Nephron progenitor cell (in vitro differentiated cells): Measurements from ENCODE around the gene CD151.
A peak's percentile ranks its signal among the peaks of the same experiment; 100 is the strongest.

ENCODE experiments used
- DNase-seq: peaks from one replicate; pipeline ENCODE4 v3.0.0; 2021
- H3K27ac Mint-ChIP-seq: 2 replicates; pipeline ENCODE4 v1.8.0; 2021; ENCODE audit warnings: mild to moderate bottlenecking, moderate library complexity, mixed read lengths
- H3K27me3 Mint-ChIP-seq: 2 replicates; pipeline ENCODE4 v1.8.0; 2021; ENCODE audit warnings: mild to moderate bottlenecking, low read depth, mixed read lengths; ENCODE audit not compliant: poor library complexity
- H3K36me3 Mint-ChIP-seq: 2 replicates; pipeline ENCODE4 v1.8.0; 2021; ENCODE audit warnings: low read depth, mixed read lengths
- H3K4me1 Mint-ChIP-seq: 2 replicates; pipeline ENCODE4 v1.8.0; 2021; ENCODE audit warnings: mixed read lengths
- H3K4me3 Mint-ChIP-seq: 2 replicates; pipeline ENCODE4 v1.8.0; 2021; ENCODE audit warnings: mild to moderate bottlenecking, moderate library complexity, mixed read lengths
- H3K9me3 Mint-ChIP-seq: 2 replicates; pipeline ENCODE4 v1.8.0; 2021; ENCODE audit warnings: mild to moderate bottlenecking, moderate library complexity, mixed read lengths
- CTCF ChIP-seq: fragments of 200-600 bp; sonication (generic); IDR thresholded peaks from 2 replicates; pipeline ENCODE4 v1.5.0; 2021; ENCODE audit warnings: antibody characterized with exemption

CD151 gene

GRCh38 chr11:804599-804964 lies 28.2 kb upstream of the CD151 start:
- Mint-ChIP-seq H3K4me3 (peak overlapping the region; percentile 78), H3K36me3 (no peaks in the 10 kb centered on the region), H3K9me3 (no peaks in the 10 kb centered on the region), H3K27me3 (no peaks in the 10 kb centered on the region), H3K27ac (no peak overlapping the region), H3K4me1 (peaks cover 19% of the 10 kb centered on the region)
- no peak for TF ChIP-seq CTCF
- no peak for DNase-seq

GRCh38 chr11:808427-809286 lies 24.1 kb upstream of the CD151 start:
- Mint-ChIP-seq H3K4me1 (peaks cover 36% of the 10 kb centered on the region), H3K4me3 (peak overlapping the region; percentile 96), H3K9me3 (no peaks in the 10 kb centered on the region), H3K36me3 (peaks cover 24% of the 10 kb centered on the region), H3K27me3 (no peaks in the 10 kb centered on the region), H3K27ac (peak overlapping the region; percentile 100)
- TF ChIP-seq CTCF: no peak
- no peak for DNase-seq

GRCh38 chr11:809287-810039 lies 23.3 kb upstream of the CD151 start, which contains the start of gene RPLP2:
Gene RPLP2 (plus strand): TSS chr11:809967. CDS start chr11:810235, 268 bp downstream.
- Mint-ChIP-seq H3K36me3 (peaks cover 28% of the 10 kb centered on the region), H3K4me3 (peak within 1 kb of the TSS; percentile 96), H3K9me3 (no peaks in the 10 kb centered on the region), H3K4me1 (peaks cover 36% of the 10 kb centered on the region), H3K27me3 (no peaks in the 10 kb centered on the region), H3K27ac (peak within 1 kb of the TSS; percentile 100)
- peak; percentile 97 for DNase-seq
- TF ChIP-seq CTCF: no peak

- Mint-ChIP-seq H3K27ac (peak overlapping the region; percentile 80), H3K36me3 (peaks cover 28% of the 10 kb centered on the region), H3K9me3 (no peaks in the 10 kb centered on the region), H3K27me3 (no peaks in the 10 kb centered on the region), H3K4me1 (peaks cover 36% of the 10 kb centered on the region), H3K4me3 (peak overlapping the region; percentile 96)
- TF ChIP-seq CTCF: no peak
- DNase-seq: no peak
Observed at GRCh38 chr11:810040-810567, 22.6 kb upstream of the CD151 start.

- Mint-ChIP-seq H3K4me1 (peaks cover 32% of the 10 kb centered on the region), H3K27me3 (no peaks in the 10 kb centered on the region), H3K27ac (peak overlapping the region; percentile 86), H3K36me3 (peaks cover 28% of the 10 kb centered on the region), H3K9me3 (no peaks in the 10 kb centered on the region), H3K4me3 (peak overlapping the region; percentile 96)
- DNase-seq: no peak
- no peak for TF ChIP-seq CTCF
Observed at GRCh38 chr11:811446-812245, 21.1 kb upstream of the CD151 start.
